Breast epithelium (tissue), 3 donors: Measurements from ENCODE around the gene ZNF575.

Source experiments
- POLR2AphosphoS5 ChIP-seq, 3 donors: sonication (generic); formaldehyde crosslinking; IDR thresholded peaks; one replicate each; pipeline ENCODE4 v1.6.1; 2017; ENCODE audit warnings: antibody characterized with exemption in 3 of 3
- TF ChIP-seq, protein P1 (sequence below), 3 donors: fragments of 450-650 bp; IDR thresholded peaks; one replicate each; pipeline ENCODE4 v1.5.1; 2016 to 2017; ENCODE audit warnings: antibody characterized with exemption in 3 of 3, mild to moderate bottlenecking in 3 of 3, moderate library complexity in 3 of 3

DNA sequence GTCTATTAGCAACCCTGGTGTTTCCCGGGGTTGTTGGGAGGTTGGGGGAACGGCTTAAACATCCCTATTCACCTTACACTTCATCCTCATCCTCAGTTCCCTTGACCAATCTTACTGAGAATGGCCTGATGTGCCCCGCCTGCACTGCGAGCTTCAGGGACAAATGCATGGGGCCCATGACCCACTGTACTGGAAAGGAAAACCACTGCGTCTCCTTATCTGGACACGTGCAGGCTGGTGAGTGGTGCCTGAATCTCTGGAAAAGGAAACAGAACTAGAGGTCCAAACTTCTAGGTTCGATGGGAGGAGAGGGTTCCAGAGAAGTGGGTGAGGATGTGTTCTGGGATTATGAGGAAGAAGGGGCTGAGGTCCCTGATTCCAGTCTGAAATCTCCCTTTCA lies 48.5 kb downstream of the ZNF575 start:
- TF ChIP-seq, protein P1, sequence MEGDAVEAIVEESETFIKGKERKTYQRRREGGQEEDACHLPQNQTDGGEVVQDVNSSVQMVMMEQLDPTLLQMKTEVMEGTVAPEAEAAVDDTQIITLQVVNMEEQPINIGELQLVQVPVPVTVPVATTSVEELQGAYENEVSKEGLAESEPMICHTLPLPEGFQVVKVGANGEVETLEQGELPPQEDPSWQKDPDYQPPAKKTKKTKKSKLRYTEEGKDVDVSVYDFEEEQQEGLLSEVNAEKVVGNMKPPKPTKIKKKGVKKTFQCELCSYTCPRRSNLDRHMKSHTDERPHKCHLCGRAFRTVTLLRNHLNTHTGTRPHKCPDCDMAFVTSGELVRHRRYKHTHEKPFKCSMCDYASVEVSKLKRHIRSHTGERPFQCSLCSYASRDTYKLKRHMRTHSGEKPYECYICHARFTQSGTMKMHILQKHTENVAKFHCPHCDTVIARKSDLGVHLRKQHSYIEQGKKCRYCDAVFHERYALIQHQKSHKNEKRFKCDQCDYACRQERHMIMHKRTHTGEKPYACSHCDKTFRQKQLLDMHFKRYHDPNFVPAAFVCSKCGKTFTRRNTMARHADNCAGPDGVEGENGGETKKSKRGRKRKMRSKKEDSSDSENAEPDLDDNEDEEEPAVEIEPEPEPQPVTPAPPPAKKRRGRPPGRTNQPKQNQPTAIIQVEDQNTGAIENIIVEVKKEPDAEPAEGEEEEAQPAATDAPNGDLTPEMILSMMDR (IDR thresholded peaks at IDR 0.05), result no peak
- no peak for TF ChIP-seq POLR2AphosphoS5 (IDR thresholded peaks at IDR 0.05)
